Fibroblast of pulmonary artery (primary cell): Measurements from ENCODE around the gene KCNQ1.
A peak's percentile ranks its signal among the peaks of the same experiment; 100 is the strongest.

Experiments
- DNase-seq: peaks from one replicate; pipeline ENCODE4 v3.0.0-alpha.2; 2010; ENCODE audit warnings: low read depth
- H3K4me3 ChIP-seq: replicated peaks from 2 replicates; pipeline ENCODE4 v1.5.1; 2011; ENCODE audit warnings: low read depth, mild to moderate bottlenecking, control low read depth, low read length, moderate library complexity
- TF ChIP-seq, protein P1 (sequence below): IDR thresholded peaks from 2 replicates; pipeline ENCODE4 v1.5.1; 2011; ENCODE audit warnings: mild to moderate bottlenecking, control low read depth, low read length, inconsistent platforms; ENCODE audit errors: missing control alignments

The KCNQ1 gene

DNA sequence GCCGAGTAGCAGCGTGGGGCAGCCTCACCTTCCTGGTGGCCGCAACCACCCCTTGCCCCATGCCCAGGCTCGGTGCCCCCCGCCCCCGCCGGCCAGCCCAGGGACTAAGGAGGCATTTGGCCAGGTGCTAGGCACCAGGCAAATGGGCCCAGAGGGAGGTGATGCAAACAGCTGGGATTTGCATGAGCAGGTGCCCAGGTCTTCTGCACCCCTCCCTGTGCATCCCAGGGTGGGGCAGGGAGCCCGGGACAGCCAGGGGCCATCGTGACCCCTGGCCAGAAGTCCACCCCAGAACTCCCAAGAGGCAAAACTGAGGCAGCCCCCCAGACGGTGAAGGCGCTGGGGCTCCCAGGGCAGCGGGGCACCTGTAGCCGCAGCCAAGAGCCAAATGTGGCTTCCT lies 18.6 kb upstream of the KCNQ1 start:
- TF ChIP-seq, protein P1, sequence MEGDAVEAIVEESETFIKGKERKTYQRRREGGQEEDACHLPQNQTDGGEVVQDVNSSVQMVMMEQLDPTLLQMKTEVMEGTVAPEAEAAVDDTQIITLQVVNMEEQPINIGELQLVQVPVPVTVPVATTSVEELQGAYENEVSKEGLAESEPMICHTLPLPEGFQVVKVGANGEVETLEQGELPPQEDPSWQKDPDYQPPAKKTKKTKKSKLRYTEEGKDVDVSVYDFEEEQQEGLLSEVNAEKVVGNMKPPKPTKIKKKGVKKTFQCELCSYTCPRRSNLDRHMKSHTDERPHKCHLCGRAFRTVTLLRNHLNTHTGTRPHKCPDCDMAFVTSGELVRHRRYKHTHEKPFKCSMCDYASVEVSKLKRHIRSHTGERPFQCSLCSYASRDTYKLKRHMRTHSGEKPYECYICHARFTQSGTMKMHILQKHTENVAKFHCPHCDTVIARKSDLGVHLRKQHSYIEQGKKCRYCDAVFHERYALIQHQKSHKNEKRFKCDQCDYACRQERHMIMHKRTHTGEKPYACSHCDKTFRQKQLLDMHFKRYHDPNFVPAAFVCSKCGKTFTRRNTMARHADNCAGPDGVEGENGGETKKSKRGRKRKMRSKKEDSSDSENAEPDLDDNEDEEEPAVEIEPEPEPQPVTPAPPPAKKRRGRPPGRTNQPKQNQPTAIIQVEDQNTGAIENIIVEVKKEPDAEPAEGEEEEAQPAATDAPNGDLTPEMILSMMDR = no peak
- DNase-seq = no peak
- H3K4me3 ChIP-seq = no peak overlapping the region

DNA sequence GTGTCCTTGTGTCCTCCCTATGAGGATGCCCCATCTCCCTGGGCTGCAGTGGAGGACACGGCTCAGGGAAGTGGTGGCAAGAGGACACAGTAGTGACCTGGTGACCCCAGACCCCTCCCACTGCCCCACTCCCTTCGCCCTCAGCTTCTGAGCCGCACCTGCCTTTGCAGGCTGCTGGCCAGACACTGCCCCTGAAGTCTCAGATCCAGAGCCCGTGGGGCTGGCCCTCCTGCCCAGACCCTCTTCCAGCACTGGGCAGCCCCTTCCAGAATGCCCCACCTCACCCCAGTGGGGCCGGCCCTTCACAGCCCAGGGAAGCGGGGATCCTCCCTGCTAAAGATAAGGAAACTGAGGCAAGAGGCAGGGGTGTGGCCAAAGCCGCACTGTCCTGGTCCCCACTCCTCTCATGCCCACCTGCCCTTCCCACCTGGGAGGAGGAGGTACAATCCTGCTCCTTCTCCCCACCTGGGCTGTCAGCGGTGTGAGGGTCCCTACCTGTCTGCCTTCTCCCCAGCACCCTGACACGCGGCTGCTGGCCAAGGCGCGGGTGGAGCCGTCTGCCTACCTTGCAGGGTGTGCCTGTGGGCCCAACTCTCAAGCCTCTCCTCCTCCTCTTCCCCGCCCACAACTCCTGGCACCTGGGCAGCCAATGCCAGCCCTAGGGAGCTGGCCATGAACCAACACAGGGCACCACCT lies 17.8 kb upstream of the KCNQ1 start:
- H3K4me3 ChIP-seq = no peak overlapping the region
- DNase-seq = no peak
- TF ChIP-seq, protein P1 = no peak

DNA sequence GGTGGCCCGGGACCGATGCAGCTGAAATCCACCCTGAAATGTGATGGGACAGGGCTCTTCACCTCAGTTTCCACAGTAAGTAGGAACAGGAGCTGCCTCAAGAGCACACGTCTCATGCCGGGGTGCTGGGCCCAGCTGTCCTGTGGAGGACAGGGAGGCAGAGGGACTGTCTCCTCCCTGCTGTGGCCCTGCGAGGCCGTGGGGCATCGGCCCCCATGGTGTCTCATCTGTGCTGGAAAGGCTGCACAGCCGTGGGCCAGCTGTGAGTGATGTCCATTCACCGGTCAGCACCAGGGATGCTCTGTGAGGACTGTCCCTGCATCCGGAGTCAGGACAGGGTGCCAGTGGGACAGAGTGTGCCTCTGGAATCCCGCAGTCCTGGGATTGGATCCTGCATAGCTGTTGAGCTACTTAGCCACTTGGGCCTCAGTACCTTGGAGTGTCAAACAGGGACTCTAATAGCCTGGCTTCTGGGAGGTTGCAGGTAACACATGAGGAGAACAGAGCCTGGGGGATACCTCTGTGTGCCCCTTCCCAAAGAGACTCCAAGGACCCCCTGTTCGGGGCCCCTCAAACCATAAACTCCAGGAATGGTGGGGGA lies 17.0 kb upstream of the KCNQ1 start:
- DNase-seq = no peak
- H3K4me3 ChIP-seq = no peak overlapping the region
- TF ChIP-seq, protein P1 = no peak

DNA sequence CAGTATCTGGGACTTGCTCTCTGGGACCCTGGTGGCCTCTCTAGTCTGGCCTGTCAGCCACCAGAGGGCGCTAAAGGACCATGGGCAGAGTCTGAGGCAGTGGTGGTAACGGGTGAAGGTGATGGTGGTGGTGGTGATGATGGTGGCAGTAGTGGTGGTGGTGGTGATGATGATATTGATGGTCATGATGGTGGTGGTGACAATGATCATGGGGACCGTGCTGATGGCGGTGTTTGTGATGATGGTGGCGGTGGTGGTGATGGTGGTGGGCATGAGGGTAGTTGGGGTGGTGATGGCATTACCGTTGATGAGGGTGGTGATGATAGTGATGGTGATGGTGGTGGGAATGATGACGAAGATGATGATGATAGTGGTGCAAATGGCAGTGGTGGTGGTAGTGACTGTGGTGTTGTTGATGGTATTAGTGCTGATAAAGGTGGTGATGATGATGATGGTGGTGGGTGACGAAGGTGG lies 16.4 kb upstream of the KCNQ1 start:
- no peak overlapping the region for H3K4me3 ChIP-seq
- DNase-seq = peak; percentile 55
- TF ChIP-seq, protein P1 = peak; percentile 84

DNA sequence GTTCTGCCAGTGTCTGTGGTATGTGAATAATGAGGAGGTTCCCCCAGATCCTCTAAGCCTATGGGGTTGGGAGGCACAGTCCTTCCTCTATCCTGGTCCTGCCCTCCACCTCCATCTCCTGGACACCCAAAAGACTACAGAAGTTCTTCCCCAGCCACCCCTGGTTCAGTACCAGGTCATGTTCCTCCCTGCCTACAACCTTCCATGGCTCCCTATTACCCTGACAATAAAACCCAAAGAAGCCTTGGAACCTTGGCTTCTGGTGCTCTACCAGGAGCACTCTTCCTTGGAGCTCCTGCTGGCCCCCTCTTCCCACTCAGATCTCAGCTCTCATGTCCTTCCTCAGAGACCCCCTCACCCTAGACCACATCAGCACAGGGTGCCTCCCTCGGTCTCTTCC lies 13.4 kb upstream of the KCNQ1 start:
- no peak overlapping the region for H3K4me3 ChIP-seq
- DNase-seq = no peak
- TF ChIP-seq, protein P1 = no peak

DNA sequence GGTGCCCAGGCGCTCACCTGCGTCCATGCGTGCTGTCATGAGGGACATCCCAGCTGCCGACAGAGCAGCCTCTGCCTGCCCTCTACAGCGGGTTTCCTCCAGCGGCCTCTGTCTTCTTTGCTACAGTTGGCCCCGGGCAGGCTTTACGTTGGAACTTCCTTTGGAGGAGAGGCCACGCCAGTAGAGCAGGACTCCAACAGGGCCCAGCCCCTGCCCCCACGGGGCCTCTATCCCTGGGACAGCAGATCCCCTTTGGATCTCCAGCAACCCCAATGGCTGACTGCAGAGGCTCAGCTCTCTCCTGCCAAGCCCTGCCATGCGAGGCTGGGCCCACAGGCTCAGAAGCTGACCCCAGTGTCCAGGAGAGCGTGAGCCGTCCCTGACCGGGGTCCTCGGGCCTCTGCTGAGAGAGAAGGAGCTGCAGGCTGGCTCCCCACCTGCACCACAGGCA lies 12.6 kb upstream of the KCNQ1 start:
- DNase-seq = no peak
- TF ChIP-seq, protein P1 = no peak
- H3K4me3 ChIP-seq = no peak overlapping the region
